NCI-H1694 treated with DMSO at 0.1 percent for 48 hours (cell line): ENCODE results near the gene TTLL5.

Experiments
- DNase-seq: peaks from one replicate; lab custom pipeline; 2025; lab: John Stamatoyannopoulos, UW

The TTLL5 gene

DNA sequence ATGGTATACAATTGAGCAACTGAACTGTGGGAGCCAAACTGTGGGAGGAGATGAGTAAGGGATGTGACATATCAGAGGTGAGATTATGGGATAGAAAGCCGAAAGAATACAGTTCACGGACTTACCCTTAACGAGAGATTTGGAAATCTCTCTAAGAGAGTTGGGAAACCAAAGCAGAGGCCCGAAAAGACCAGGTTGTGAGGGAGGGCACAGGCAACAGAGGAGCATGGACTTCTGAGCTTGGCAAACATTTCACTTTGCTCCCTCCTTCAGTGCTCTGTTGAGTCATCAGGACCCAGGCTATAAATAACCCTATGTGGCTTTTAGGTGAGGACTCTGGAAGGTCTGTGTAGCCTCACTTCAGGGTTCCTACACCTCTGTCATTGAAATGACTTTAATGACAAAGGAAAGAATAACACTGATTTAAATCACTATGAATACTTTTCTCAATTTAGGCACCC, 200.1 kb downstream of the TTLL5 start:
- no peak for DNase-seq

GRCh38 chr14:75863221-75863620, 202.2 kb downstream of the TTLL5 start:
- no peak for DNase-seq

GRCh38 chr14:75864352-75864751, 203.3 kb downstream of the TTLL5 start:
- DNase-seq: no peak

- no peak for DNase-seq
Measured at GRCh38 chr14:75865531-75865930, 204.5 kb downstream of the TTLL5 start.

DNA sequence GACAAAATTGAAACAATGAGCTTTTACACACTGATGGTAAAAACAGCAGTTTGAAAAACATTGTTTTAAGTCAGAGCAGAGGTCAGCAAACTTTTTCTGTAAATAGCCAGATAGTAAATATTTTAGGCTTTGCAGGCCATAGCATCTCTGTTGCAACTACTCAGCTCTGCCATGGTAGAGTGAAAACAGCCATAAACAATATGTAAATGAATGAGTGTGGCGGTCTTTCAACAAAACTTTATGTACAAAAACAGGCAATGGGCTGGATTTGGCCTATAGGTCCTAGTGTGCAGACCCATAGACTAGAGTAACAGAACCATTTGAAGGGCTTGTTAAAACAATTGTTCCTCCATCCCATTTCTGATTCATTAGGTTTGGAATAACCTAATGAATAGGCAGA, 205.9 kb downstream of the TTLL5 start:
- no peak for DNase-seq

DNA sequence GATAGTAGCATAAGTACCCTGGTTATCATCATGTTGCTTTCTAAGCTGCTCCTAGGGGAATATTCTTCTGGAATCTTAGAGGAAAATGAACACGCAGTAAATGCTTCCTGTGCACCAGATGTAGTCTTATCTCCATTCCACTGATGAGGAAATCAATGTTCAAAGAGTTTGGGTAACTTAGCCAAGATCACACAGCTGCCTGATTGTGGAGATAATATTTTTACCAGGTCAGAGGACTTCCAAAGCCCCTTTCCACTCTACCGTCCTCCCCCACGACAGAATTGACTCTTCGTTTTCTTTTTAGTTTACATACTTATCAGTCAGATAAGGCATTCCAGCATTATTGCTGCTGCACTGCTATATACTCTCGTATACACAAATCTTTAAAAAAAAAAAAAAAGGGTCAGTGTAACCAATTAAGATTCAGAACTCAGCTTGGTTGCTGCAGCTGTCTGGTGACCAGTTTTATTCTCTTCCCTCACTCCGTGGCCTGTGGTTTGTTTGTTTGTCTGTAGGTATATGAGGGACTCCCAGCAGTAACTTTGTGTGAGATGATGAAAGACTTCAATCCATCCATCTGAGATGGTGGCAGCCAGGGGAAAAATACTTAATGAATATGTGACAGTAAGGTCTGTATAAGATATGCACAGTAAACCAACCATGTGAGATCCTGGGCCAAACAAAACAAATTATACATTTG, 210.3 kb downstream of the TTLL5 start:
- DNase-seq: no peak

GRCh38 chr14:75875958-75876357, 214.9 kb downstream of the TTLL5 start:
- DNase-seq: no peak

- DNase-seq: no peak
Measured at GRCh38 chr14:75876530-75876929, 215.5 kb downstream of the TTLL5 start.

GRCh38 chr14:75877292-75877691, 216.2 kb downstream of the TTLL5 start:
- no peak for DNase-seq

DNA sequence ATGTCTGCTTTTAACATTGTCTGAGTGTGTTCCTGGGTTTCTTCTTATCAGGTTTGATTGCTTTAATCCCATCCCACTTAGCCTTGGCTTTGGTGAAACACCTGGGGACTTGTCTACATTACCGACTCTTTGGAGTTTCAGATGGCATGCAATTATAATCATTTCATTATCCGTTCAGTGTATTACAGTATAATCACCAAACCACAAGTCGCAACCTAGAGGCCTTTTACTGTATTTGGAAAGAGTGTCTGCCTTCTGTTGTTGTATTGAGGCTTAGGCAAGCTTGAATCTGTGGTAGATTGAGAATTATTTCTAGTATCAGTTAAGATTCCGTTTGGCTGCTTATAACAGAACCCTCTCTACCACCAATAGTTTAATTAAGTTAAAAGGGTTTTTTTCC, 216.8 kb downstream of the TTLL5 start:
- no peak for DNase-seq

DNA sequence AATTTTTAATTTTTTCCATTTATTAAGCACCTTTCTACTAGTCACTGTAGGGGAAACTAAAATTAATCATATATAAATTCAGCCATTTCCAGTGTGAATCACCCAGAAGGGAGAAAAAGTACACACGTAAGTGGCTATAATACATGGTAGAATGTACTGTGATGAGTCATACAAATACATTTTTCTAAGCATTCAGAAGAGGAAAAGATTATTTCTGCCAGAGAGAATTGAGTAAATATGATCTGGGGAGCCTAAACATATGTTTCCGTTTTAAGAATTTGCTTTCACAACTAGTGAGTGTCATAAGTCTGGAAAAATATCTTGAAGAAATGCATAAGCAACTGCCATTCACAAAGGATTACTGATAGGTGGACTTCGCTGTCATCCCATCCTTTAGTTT, 218.0 kb downstream of the TTLL5 start:
- DNase-seq: no peak

DNA sequence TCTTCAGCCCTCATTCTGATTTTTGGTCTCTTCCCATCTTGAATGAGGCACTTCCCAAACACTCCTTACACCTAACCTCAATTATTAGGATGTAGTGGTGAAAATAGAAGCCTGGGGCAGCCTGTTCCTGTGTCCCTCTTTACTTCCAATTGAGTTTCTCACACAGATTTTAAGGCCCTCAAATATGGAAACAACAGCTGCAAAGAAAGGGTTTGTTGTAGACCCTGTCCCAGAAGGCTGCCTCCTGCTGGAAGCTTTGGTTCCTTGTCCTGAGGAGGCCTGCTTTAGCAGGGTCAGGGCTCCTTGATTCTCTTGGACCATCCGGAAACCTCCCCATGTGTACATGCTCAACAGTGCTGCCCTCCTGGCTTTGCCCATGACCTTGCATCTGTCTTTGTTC, 219.5 kb downstream of the TTLL5 start:
- DNase-seq: no peak

DNA sequence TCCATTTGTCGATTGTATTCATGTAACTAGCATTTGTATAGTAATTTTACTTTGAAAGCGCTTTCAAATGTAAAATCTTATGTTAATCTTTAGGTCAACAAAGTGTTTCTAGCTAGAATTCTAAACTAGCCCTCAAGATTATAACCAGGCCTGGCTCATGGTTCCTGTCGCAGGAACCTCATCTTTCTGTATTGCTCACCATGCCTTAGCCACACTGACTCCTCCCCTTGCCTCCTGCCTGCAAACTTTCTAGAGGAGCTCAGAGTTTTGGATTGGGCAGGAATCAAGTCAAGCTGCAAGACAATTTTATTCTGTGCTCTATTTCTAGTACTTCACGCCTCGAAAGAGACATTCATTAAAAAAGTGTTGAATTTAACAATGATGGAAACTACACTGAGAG, 220.9 kb downstream of the TTLL5 start:
- no peak for DNase-seq

- no peak for DNase-seq
Measured at GRCh38 chr14:75884198-75884611, 223.2 kb downstream of the TTLL5 start.

DNA sequence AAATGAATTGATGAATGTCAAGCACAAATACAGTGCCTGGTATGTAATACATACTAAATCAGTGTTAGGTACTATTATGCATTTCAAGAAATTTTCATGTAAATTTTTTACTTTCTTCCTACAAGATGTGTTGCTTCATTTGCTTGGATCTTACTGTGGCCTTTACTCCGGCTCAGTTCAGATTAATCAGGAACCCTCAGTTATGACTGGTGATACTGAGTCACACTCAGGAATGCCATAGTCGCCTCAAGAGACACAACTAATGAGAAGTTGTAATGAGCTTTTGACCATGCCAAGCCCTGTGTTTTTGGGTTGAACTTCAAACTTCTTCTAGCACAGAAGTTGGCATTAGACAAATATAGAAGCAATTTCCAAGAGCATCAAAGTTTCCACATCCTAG, 224.8 kb downstream of the TTLL5 start:
- no peak for DNase-seq

- no peak for DNase-seq
Measured at GRCh38 chr14:75886636-75887348, 225.7 kb downstream of the TTLL5 start.

- DNase-seq: no peak
Measured at GRCh38 chr14:75888945-75889344, 227.9 kb downstream of the TTLL5 start.

- DNase-seq: no peak
Measured at GRCh38 chr14:75896341-75896740, 235.3 kb downstream of the TTLL5 start.

DNA sequence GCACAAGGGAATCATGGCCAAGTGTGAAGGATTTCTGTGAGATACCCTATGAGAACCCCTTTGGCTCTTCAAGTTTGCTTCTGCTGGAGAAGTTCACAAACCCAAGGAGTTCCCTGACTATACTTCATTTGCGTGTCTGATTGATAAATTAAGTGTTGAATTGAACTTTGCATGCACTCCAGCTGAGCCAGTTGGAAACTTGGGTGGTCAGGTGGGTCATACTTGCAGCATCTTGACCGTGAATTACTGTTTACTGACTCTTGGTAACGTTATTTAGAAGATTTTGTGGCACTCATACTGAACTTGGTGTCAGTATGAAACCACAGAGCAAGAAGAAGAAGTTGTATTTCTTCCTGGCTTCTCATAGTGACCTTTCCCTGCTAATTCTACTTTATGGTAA, 243.3 kb downstream of the TTLL5 start:
- DNase-seq: no peak

GRCh38 chr14:75905147-75905904, 244.3 kb downstream of the TTLL5 start:
- no peak for DNase-seq

DNA sequence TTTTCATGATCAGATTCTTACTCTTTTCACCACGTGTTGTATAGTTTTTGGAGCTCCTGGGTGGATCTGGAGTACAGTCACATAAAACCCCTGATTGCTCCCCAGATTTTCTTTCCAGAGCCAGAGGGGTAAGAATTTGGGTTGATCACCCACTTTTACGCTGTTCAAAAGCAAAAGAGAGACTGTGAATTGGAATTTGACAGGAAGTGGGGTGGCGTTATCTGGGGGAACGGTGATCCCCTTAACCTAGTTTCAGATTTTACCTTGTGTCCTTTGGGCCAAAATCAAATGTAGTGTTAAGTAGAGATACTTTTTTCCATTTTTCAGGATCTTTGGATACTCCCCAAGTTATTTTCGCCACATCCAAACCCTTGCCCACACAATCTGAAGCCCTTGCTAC, 245.2 kb downstream of the TTLL5 start:
- no peak for DNase-seq

GRCh38 chr14:75906680-75907280, 245.7 kb downstream of the TTLL5 start:
- peak; percentile 78 for DNase-seq
